COR-L47 (cell line): ENCODE data around the gene CDC37L1.

Source experiments
- DNase-seq: peaks from one replicate; lab custom pipeline; 2025; lab: John Stamatoyannopoulos, UW

Gene CDC37L1

DNA sequence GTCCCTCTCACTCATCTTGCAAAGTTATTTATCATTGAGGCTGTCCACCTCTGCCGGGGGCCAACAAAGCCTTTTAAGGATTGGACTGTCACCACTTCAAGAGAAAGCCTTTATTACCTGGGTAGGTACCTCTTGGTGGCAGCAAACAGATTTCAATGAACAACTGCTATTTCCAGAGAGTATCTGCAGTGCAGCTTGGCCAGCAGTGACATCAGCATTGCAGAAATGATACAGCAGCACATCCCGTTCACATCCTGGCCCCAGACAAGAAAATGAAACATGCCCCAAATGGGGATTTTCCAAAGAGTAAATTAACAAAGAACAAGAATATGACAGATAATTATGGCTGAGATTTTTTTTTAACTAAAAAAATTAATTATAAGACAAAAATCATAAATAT lies 10.8 kb upstream of the CDC37L1 start:
- no peak for DNase-seq

DNA sequence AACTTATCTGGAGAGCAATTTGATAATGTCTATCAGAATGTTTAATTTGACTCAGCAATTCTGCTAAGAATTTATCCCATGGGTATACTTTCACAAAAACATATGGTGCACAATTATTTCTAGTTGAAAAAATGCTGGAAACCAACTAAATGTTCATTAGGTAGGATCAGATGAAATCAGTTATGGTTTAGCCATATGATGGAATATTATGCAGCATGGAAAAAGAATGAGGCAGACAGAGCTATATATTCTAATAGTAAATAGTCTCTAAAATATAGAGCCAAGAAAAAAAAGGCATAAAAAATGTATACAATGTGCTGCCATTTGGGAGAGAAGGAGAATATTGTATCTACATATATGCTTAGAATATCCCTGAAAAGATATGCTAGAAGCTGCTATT lies 9.5 kb upstream of the CDC37L1 start:
- DNase-seq, result no peak

DNA sequence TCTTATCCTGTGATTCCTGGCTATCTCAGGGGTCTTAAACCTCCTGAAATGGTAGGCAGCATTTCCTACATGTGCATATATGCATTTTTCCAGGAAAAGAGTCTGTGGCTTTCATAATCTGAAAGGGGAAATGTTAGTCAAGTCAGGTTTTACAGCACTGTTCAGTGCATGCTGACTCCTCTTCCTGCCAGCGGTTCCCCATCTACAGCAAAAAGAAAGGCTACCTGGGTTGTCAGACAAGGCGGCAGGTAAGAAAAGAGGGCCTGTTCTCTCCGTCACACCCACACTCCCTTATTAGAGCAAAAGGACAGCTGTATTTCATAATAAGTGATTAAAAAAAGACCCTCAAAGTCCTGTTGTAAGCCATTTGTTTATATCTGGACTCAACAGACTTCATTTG lies 8.8 kb upstream of the CDC37L1 start:
- no peak for DNase-seq

DNA sequence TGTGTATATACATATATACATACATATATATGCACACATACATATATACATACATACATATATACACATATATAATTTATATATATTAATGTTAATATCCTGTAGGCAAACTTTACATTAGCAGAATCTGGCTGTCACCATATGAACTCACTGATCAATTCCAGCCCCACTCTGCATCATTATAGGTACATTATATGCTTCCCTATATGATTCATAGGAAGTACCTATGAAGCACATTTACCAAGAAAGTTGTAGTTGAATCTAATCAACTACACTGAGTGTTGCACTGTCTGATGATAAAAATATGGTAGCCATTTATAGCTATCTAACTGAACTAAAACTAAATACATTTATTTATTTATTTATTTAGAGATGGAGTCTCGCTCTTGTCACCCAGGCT lies 7.6 kb upstream of the CDC37L1 start:
- DNase-seq, result no peak

DNA sequence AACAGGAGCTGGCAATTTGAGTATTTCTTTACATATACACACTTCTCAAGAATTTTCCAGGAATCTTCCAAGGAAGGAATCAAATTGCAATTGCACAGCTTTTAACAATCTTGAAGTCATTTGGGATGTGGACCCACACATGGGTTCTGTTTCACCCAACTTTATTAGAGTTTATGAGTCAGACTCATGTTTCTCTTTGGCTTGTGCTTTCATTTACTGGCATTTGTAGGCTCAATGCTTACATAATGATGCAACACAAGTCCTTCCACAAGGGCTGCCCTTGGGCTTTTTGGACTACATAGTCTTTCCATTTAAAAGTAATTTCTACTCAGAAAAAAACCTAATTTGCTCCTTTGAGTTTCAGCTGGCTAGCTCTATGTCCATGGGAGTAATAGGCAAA lies 4.6 kb upstream of the CDC37L1 start:
- DNase-seq, result no peak

DNA sequence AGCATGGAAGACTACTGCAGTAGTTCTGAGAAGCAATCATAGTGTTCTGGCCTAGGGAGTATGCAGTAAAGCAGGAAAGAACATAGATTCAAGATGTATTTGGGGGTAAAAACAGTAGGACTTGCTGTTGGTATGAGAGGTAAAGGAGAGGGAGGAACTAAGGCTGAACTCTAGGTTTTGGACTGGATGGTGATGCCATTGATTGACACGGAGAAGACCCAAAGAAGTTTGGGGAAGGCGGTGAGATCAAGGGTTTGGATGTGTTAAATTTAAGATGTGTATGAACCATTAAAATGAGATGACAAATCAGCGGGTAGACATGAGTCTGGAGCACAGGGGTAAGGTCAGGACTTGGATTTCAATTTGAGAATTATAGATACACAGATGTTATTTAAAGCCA lies 2.0 kb upstream of the CDC37L1 start:
- DNase-seq, result no peak

DNA sequence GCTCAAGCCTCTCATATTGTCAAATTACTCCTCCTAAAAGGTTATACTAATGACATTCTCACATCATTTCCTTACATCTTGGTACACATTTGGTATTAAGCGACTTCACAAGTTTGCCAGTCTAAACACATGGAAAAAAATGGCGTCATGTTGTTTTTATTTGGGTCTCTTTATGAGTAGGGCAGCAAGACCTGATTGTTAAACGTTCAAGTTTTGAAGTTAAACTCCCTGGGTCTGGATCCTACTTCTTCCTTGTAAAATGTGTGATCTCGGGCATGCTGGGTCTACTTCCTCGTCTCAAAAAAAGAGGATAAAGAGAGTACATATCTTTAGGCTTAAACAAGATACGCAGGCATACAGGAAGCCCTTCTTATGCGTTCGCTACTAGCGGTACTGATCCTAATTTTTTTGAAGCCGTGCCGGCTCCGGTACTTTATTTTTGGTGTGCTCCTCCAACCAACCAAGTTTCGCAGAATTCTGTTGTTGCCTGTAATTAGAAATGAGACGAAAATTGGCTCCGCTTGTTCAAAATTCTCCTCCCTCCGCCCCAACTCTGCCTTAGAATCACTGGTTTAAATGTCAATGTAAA lies 596 bp upstream of the CDC37L1 start:
- peak; percentile 19 for DNase-seq

DNA sequence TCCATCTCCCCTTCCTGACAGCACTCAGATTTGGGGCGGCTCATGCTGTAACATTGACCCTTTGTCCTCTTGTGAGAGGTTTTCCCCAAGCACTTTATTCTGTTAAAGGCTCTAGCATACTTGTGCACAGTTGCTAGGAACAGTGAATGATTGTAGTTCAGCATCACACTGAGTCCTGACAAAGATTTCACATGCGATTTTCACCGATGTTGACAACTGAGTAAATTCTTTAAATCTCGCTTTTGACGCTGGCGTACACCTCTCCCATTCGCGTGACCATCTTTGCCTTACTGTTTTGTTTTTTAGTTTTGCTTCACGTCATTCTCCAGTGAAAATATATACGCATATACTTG lies 780 bp downstream of the CDC37L1 start:
- DNase-seq, result no peak

DNA sequence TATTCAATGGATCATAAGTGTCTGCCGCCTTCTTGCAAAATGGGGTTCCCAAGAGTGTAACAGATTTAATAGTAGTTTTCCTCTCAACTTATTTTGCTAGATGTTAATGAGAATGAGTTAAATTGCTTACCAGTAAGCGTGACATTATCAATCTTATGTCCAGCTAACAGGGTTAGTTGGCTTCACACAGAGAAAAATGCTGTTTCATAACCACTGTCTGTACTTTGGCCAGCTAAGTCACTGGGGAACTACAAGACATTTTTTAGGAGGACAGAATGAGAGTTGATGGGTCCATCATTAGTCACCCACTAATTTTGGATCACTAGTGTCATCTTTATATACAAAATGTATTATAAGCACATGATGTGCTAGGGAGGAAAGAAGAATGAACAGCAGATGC lies 1.4 kb downstream of the CDC37L1 start:
- no peak for DNase-seq

DNA sequence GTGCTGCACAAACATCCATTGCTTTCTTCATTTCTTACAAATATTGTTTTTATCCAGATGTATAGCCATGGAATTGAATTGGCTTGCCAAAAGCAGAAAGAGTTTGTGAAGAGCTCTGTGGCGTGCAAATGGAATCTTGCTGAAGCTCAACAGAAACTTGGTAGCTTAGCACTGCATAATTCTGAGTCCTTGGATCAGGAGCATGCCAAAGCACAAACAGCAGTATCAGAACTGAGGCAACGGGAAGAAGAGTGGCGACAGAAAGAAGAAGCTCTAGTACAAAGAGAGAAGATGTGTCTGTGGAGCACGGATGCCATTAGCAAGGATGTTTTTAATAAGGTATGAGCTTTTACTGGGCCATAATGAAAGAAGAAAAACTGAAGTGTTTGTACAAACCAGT lies 5.5 kb downstream of the CDC37L1 start:
- no peak for DNase-seq

DNA sequence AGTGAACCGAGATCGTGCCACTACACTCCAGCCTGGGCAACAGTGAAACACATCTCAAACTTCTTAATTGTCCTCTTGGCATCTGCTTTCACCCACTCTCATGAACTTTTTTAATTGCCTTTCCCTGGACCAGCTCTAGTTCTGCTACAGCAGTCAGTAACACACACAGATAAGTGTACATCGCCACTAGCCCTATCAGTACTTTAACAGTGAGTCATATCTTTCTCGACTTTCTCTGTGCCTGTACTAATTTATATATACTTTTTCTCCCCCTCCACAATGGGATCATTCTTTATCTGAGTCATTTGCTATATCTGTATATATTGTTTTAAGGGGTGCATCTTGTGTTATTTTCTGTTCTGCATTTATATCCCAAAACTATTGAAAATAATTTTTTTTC lies 6.7 kb downstream of the CDC37L1 start:
- no peak for DNase-seq

DNA sequence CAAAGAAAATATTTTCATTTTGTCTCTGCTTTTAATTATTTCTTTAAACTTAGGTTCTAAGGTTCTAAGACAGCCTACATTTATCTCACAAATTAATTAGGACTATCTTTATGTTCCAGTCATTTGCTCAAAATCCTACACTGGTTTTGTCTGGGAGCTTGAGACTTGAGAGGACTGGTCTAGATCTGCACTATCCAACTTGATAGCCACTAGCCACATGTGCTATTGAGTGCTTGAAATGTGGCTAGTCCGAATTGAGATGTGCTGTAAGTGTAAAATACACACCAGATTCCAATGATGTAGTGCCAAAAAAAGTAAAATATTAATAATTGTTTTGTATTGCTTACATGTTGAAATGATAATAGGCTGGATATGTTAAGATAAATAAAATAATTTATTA lies 7.2 kb downstream of the CDC37L1 start:
- no peak for DNase-seq

DNA sequence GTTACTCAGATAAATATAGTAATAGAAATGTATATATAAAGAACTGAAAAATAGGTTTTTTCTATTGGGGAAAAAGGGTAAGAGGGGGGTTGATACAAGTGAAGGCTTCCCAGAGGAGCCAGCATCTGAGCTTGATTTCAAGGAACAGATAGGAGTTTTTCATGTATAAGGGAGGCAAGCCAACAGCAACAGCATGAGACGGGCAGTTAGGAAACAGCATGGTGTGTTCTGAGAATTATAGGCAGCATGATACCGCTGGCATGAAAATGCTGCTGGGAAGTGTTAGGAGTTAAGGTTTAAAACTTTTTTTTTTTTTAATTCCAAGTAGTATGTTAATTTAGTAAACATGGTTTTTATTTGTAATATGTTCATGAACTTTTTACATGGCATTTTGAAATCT lies 9.7 kb downstream of the CDC37L1 start:
- DNase-seq, result no peak

DNA sequence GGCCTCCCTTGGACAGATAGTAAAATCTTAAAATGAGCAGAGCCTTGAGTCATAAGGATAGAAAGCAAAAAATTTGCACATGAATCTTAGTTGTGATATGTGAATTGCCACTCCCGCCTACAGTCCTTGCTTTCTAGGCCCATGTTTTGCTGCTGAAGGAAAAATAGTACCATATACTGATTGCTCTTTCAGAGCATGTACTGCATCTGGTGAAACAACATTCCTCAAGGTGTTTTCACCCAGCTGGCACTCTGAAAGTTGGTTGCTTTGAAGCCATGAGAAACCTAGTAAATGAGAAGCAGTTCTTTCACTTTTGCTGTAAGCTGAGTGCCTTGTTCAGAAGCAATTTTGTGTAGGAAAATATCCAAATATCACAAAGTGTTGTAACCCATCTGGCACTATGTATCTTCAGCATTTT lies 10.3 kb downstream of the CDC37L1 start:
- no peak for DNase-seq

DNA sequence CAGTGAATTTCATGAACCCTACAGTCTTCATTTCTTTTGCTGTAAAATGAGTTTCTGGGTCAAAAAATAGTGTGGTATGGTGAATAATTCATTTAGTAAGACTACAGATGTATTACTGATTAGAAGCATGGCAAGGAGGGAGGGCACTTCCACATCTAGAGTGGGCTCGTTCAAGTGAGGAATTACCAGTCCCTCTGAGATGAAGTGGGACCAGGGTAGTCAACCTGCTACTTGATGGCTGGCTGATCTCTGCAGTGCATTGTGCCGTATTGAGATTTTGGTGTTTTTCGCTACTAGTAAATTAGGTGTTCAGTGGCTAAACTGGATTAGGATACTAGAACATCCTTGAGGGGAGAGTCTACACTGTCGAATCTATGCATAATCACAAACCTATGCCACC lies 10.8 kb downstream of the CDC37L1 start:
- DNase-seq, result no peak

DNA sequence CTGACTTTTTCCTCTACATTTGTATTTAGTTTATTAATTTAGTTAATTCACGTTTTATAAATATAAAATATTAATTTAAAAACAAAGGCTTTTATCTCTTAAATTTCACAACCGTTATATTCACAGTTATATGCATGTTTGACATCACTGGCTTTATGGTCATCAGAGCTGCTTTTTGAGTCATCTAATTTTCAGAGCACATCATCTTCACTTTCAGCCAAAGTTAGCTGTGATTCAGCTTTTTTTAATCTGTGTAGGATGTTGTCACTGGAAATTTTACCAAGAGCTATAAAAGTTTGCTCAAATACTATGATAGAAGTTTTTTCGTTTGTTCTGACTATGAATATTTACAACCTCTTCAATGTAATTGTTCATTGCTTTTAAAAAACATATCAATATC lies 12.4 kb downstream of the CDC37L1 start:
- DNase-seq, result no peak

DNA sequence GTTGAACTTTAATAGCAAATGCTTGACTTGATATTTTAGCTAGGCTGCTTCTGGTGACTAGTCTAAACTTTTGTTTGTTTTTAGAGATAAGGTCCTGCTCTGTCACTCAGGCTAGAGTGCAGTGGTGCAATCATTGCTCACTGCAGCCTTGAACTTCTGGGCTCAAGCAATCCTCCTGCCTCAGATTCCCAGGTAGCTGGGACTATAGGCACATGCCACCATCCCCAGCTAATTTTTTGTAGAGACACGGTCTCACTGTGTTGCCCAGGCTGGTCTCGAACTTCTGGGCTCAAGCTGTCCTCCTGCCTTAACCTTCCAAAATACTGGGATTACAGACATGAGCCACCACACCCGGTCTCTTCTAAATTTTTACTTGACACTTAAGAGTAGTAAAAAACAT lies 20.7 kb downstream of the CDC37L1 start:
- no peak for DNase-seq

DNA sequence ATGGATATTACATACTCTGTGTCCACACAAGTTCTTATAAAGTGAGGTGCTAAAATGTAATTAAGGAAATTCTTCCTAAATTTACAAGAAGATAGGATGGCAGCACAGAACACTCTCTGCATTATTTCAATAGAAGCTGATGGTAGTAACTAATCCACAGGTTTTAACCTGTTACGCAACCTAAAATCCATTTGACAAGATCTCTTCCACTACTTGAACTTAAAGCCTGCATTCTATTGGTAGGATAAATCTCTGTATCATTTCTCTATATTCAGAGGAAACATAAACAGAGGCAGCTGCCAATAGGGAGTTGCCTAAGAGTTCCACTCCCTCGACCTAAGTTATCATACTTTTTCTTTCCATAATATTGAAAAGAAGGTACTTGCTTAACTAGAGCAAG lies 21.6 kb downstream of the CDC37L1 start:
- DNase-seq, result no peak

DNA sequence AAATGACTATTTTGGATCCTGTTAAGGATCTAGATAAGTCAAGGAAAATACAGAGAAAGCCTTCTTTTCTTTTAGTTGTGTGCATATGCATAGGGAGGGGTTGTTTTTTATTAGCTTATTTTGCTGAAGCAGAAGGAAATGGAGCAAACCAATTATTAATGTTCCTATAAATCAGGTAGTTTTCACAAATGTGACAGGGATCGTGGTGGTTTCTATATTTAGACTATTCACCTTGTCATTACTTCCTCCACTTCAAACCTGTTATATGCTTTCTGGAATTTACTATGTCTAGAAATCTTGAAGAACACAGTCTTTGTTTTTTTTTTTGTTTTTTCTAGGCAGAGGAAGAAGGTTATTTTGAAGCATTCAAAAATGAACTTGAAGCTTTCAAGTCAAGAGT lies 22.2 kb downstream of the CDC37L1 start:
- no peak for DNase-seq

DNA sequence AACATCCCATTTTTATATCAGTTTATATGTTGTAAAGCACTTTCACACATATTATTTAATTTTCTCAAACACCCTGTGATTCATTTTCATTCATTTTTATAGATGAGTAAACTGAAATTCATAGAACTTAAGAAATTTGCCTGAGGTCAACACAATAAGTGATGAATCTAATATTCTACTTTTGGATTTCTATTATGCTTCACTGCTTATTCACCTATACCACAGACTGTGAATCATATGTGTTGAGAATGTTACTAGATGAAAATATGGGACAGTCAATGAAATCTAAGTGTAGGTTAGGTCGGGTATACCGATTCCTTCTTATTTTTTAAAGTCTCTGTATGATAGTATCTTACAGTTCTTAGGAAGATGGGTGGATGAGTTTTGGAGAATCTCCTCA lies 24.8 kb downstream of the CDC37L1 start:
- DNase-seq, result no peak

DNA sequence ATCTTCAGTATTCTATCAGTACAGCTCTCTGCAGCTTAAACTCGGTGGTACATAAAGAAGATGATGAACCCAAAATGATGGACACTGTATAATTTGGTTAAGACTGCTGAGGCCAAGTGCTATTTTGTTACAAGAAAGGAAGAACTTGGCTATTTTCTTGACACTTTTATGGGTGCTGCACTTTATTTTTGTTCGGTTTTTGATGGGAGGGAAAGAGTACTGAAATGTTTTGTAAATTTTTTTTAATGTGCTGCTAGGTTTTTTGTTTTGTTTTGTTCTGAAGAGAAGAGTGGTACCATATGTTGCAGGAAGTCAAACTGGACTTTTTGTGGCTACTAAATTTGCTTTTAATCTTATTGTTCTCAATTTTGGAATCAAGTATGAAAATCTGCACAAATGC lies 26.7 kb downstream of the CDC37L1 start:
- DNase-seq, result no peak

DNA sequence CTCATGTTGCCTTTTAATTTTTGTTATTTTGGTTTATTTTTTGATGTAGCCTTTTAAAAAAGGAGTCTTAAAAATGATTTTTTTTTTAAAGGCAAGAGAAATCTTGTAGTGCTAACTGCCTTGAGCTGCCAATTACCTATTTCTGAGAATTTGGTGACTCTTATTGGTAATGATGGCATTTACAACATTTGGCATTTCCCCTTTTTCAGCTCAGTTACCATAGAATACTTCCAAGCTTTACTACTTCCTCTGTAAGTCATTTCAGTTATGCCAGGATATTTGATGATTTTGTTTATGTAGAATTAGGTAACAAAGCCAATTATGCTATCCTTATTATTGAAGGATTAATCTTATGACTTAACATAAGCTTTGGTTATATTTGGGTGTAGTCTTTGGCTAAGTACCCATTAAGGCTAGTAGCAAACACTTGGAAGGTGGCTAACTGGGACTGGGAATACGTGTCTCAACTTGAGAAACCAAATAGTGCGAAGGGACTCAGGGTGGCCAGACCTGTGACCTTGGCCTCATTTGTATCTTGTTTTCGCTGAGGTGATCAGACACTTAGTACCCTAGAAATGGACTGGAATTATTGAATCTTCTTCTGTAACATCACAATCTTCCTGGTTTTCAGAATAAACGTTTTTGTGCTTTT lies 27.7 kb downstream of the CDC37L1 start:
- DNase-seq, result no peak

DNA sequence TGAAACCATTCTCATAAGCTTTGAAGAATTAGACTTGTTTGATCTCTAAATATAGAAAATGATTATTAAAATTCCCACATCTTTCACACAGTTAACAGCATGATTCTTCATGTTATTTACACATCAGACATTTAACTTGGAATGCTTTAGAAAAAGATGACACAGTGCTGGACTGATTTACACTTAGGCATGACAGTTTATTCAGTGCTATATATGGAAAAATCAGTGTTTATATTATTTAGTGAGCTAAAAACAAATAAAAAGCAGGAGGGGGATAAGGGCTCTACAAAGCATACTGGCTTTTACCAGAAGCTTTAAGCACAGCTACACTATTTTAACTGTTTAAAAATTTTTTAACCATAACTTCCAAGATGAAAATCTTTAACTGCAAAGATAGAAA lies 30.0 kb downstream of the CDC37L1 start:
- DNase-seq, result no peak

DNA sequence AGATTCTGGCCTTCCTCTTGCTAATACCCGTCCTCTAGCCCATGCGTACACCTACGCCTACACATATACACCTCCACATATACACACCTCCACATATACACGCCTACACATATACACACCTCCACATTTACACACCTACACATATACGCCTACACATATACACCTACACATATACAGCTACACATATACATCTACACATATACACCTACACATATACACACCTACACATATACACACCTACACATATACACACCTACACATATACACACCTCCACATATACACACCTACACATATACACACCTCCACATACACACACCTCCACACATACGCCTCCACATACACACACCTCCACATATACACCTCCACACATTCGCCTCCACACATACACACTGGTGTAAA lies 34.5 kb downstream of the CDC37L1 start:
- DNase-seq, result no peak
